Measurements from ENCODE around the gene CRADD.

GRCh38 chr12:93824514-93825500 is 147.6 kb downstream of the CRADD start:
- TF ChIP-seq EZH2 (IDR thresholded peaks at IDR 0.05; ENCODE audit: insufficient read depth, poor library complexity, severe bottlenecking), result no peak
- no peak for TF ChIP-seq EZH2phosphoT487 (IDR thresholded peaks at IDR 0.05; ENCODE audit: insufficient read depth, low read depth)

Data from GM23248 (cell line).